ENCODE data around the gene SNX12. TPM values are rescaled to one million over a fixed set of nuclear protein-coding genes. Genes with fewer than 3 reads are reported as not detected.

Gene SNX12
- total RNA-seq, 1 experiment from 2014 or later = 18.9 TPM

- no peaks in the 10 kb centered on the region for H3K9me3 ChIP-seq (ENCODE audit: low read length)
- H3K4me3 ChIP-seq (ENCODE audit: low read length) = no peak within 1 kb of the TSS
- H3K36me3 ChIP-seq (ENCODE audit: insufficient read depth, low read length) = no peaks in the 10 kb centered on the region
- no peak within 1 kb of the TSS for H2AFZ ChIP-seq (ENCODE audit: low read length)
- no peaks in the 10 kb centered on the region for H3K9me2 ChIP-seq (replicated peaks; ENCODE audit: insufficient read depth, low read length)
- peaks cover 11% of the 10 kb centered on the region for H3K4me1 ChIP-seq (ENCODE audit: low read length)
- no peak within 1 kb of the TSS for H3K4me2 ChIP-seq (ENCODE audit: low read depth, low read length, poor library complexity, severe bottlenecking)
- no peaks in the 10 kb centered on the region for H3K79me2 ChIP-seq (ENCODE audit: low read length)
- no peaks in the 10 kb centered on the region for H3K27me3 ChIP-seq (ENCODE audit: low read length)
- H3K9ac ChIP-seq (ENCODE audit: low read length) = no peak within 1 kb of the TSS
- H4K20me1 ChIP-seq (ENCODE audit: insufficient read depth, low read depth, low read length) = no peaks in the 10 kb centered on the region
- H3K27ac ChIP-seq (ENCODE audit: low read length) = no peak within 1 kb of the TSS
- DNase-seq = no peak
These were observed 38.3 kb upstream of the SNX12 start, which contains the start of gene CXorf65 for GRCh38 chrX:71106427-71106826. Gene CXorf65, minus strand, starts transcription at chrX:71106740. Its CDS starts 184 bp downstream, at chrX:71106556.

- Histone ChIP-seq H3K27ac (ENCODE audit: low read length) (no peak overlapping the region), H3K9me2 (replicated peaks; ENCODE audit: insufficient read depth, low read length) (no peaks in the 10 kb centered on the region), H3K9ac (ENCODE audit: low read length) (no peak overlapping the region), H3K27me3 (ENCODE audit: low read length) (no peaks in the 10 kb centered on the region), H3K4me3 (ENCODE audit: low read length) (no peak overlapping the region), H3K4me2 (ENCODE audit: low read depth, low read length, poor library complexity, severe bottlenecking) (no peak overlapping the region), H3K79me2 (ENCODE audit: low read length) (no peaks in the 10 kb centered on the region), H3K4me1 (ENCODE audit: low read length) (peaks cover 9% of the 10 kb centered on the region), H3K36me3 (ENCODE audit: insufficient read depth, low read length) (no peaks in the 10 kb centered on the region), H2AFZ (ENCODE audit: low read length) (no peak overlapping the region), H4K20me1 (ENCODE audit: insufficient read depth, low read depth, low read length) (no peaks in the 10 kb centered on the region), H3K9me3 (ENCODE audit: low read length) (no peaks in the 10 kb centered on the region)
- no peak for DNase-seq
These were observed 37.5 kb upstream of the SNX12 start for GRCh38 chrX:71105628-71106027.

- Histone ChIP-seq H3K4me2 (ENCODE audit: low read depth, low read length, poor library complexity, severe bottlenecking) (no peak overlapping the region), H2AFZ (ENCODE audit: low read length) (peak overlapping the region; percentile 62; the same call in 1 of the 2 replicates), H3K4me1 (ENCODE audit: low read length) (peaks cover 9% of the 10 kb centered on the region), H4K20me1 (ENCODE audit: insufficient read depth, low read depth, low read length) (no peaks in the 10 kb centered on the region), H3K4me3 (ENCODE audit: low read length) (no peak overlapping the region), H3K9ac (ENCODE audit: low read length) (no peak overlapping the region), H3K27ac (ENCODE audit: low read length) (no peak overlapping the region), H3K9me2 (replicated peaks; ENCODE audit: insufficient read depth, low read length) (no peaks in the 10 kb centered on the region), H3K36me3 (ENCODE audit: insufficient read depth, low read length) (no peaks in the 10 kb centered on the region), H3K27me3 (ENCODE audit: low read length) (no peaks in the 10 kb centered on the region), H3K9me3 (ENCODE audit: low read length) (no peaks in the 10 kb centered on the region), H3K79me2 (ENCODE audit: low read length) (no peaks in the 10 kb centered on the region)
- DNase-seq = no peak
These were observed 35.2 kb upstream of the SNX12 start for GRCh38 chrX:71103110-71103983.

- Histone ChIP-seq H3K27me3 (ENCODE audit: low read length) (no peaks in the 10 kb centered on the region), H3K4me2 (ENCODE audit: low read depth, low read length, poor library complexity, severe bottlenecking) (no peak overlapping the region), H3K9me3 (ENCODE audit: low read length) (no peaks in the 10 kb centered on the region), H3K27ac (ENCODE audit: low read length) (no peak overlapping the region), H3K9me2 (replicated peaks; ENCODE audit: insufficient read depth, low read length) (no peaks in the 10 kb centered on the region), H3K9ac (ENCODE audit: low read length) (no peak overlapping the region), H4K20me1 (ENCODE audit: insufficient read depth, low read depth, low read length) (no peaks in the 10 kb centered on the region), H3K79me2 (ENCODE audit: low read length) (no peaks in the 10 kb centered on the region), H2AFZ (ENCODE audit: low read length) (no peak overlapping the region), H3K4me1 (ENCODE audit: low read length) (peaks cover 9% of the 10 kb centered on the region), H3K36me3 (ENCODE audit: insufficient read depth, low read length) (no peaks in the 10 kb centered on the region), H3K4me3 (ENCODE audit: low read length) (no peak overlapping the region)
- no peak for DNase-seq
These were observed 34.2 kb upstream of the SNX12 start for GRCh38 chrX:71102292-71102691.

GRCh38 chrX:71100581-71101505, 32.7 kb upstream of the SNX12 start:
- H3K27ac ChIP-seq (ENCODE audit: low read length) = no peak overlapping the region
- no peak overlapping the region for H3K4me3 ChIP-seq (ENCODE audit: low read length)
- H3K36me3 ChIP-seq (ENCODE audit: insufficient read depth, low read length) = no peaks in the 10 kb centered on the region
- no peaks in the 10 kb centered on the region for H3K9me2 ChIP-seq (replicated peaks; ENCODE audit: insufficient read depth, low read length)
- H2AFZ ChIP-seq (ENCODE audit: low read length) = no peak overlapping the region
- no peaks in the 10 kb centered on the region for H3K9me3 ChIP-seq (ENCODE audit: low read length)
- peaks cover 16% of the 10 kb centered on the region for H3K4me1 ChIP-seq (ENCODE audit: low read length)
- H3K79me2 ChIP-seq (ENCODE audit: low read length) = no peaks in the 10 kb centered on the region
- no peak overlapping the region for H3K9ac ChIP-seq (ENCODE audit: low read length)
- H3K4me2 ChIP-seq (ENCODE audit: low read depth, low read length, poor library complexity, severe bottlenecking) = no peak overlapping the region
- no peak for DNase-seq
- H4K20me1 ChIP-seq (ENCODE audit: insufficient read depth, low read depth, low read length) = no peaks in the 10 kb centered on the region
- H3K27me3 ChIP-seq (ENCODE audit: low read length) = no peaks in the 10 kb centered on the region

- Histone ChIP-seq H2AFZ (ENCODE audit: low read length) (no peak overlapping the region), H3K4me3 (ENCODE audit: low read length) (no peak overlapping the region), H4K20me1 (ENCODE audit: insufficient read depth, low read depth, low read length) (no peaks in the 10 kb centered on the region), H3K79me2 (ENCODE audit: low read length) (no peaks in the 10 kb centered on the region), H3K4me2 (ENCODE audit: low read depth, low read length, poor library complexity, severe bottlenecking) (no peak overlapping the region), H3K9me2 (replicated peaks; ENCODE audit: insufficient read depth, low read length) (no peaks in the 10 kb centered on the region), H3K27me3 (ENCODE audit: low read length) (no peaks in the 10 kb centered on the region), H3K36me3 (ENCODE audit: insufficient read depth, low read length) (no peaks in the 10 kb centered on the region), H3K9me3 (ENCODE audit: low read length) (no peaks in the 10 kb centered on the region), H3K4me1 (ENCODE audit: low read length) (peaks cover 23% of the 10 kb centered on the region), H3K9ac (ENCODE audit: low read length) (no peak overlapping the region), H3K27ac (ENCODE audit: low read length) (no peak overlapping the region)
- DNase-seq = no peak
These were observed 31.6 kb upstream of the SNX12 start for GRCh38 chrX:71099736-71100135.

- no peaks in the 10 kb centered on the region for H3K27me3 ChIP-seq (ENCODE audit: low read length)
- H3K4me3 ChIP-seq (ENCODE audit: low read length) = no peak overlapping the region
- no peaks in the 10 kb centered on the region for H3K9me2 ChIP-seq (replicated peaks; ENCODE audit: insufficient read depth, low read length)
- H3K4me1 ChIP-seq (ENCODE audit: low read length) = peaks cover 24% of the 10 kb centered on the region
- H4K20me1 ChIP-seq (ENCODE audit: insufficient read depth, low read depth, low read length) = no peaks in the 10 kb centered on the region
- no peak overlapping the region for H3K9ac ChIP-seq (ENCODE audit: low read length)
- no peak overlapping the region for H2AFZ ChIP-seq (ENCODE audit: low read length)
- no peaks in the 10 kb centered on the region for H3K79me2 ChIP-seq (ENCODE audit: low read length)
- DNase-seq = no peak
- no peaks in the 10 kb centered on the region for H3K36me3 ChIP-seq (ENCODE audit: insufficient read depth, low read length)
- H3K4me2 ChIP-seq (ENCODE audit: low read depth, low read length, poor library complexity, severe bottlenecking) = no peak overlapping the region
- no peak overlapping the region for H3K27ac ChIP-seq (ENCODE audit: low read length)
- no peaks in the 10 kb centered on the region for H3K9me3 ChIP-seq (ENCODE audit: low read length)
These were observed 30.9 kb upstream of the SNX12 start for GRCh38 chrX:71098951-71099506.

GRCh38 chrX:71098302-71098701, 30.2 kb upstream of the SNX12 start:
- H3K36me3 ChIP-seq (ENCODE audit: insufficient read depth, low read length) = no peaks in the 10 kb centered on the region
- no peak overlapping the region for H3K4me3 ChIP-seq (ENCODE audit: low read length)
- H2AFZ ChIP-seq (ENCODE audit: low read length) = no peak overlapping the region
- H3K27me3 ChIP-seq (ENCODE audit: low read length) = no peaks in the 10 kb centered on the region
- DNase-seq = peak; percentile 77
- peaks cover 20% of the 10 kb centered on the region for H3K4me1 ChIP-seq (ENCODE audit: low read length)
- no peaks in the 10 kb centered on the region for H4K20me1 ChIP-seq (ENCODE audit: insufficient read depth, low read depth, low read length)
- no peaks in the 10 kb centered on the region for H3K9me2 ChIP-seq (replicated peaks; ENCODE audit: insufficient read depth, low read length)
- no peak overlapping the region for H3K27ac ChIP-seq (ENCODE audit: low read length)
- no peaks in the 10 kb centered on the region for H3K79me2 ChIP-seq (ENCODE audit: low read length)
- no peaks in the 10 kb centered on the region for H3K9me3 ChIP-seq (ENCODE audit: low read length)
- no peak overlapping the region for H3K4me2 ChIP-seq (ENCODE audit: low read depth, low read length, poor library complexity, severe bottlenecking)
- H3K9ac ChIP-seq (ENCODE audit: low read length) = no peak overlapping the region
